Adrenal gland (tissue), 12 donors: ENCODE measurements around the gene ZC3H12D. TPM values are rescaled to one million over a fixed set of nuclear protein-coding genes. Genes with fewer than 3 reads are reported as not detected.

Experiments
- DNase-seq, 7 donors: peaks; one replicate each; pipeline ENCODE4 v3.0.0-alpha.2; 2019 to 2020
- H3K27ac ChIP-seq, 5 donors: fragments of 200-600 bp; sonication (generic) in 4 of 5; 1 replicate in 3 of 5; 2 replicates in 2 of 5; pipeline versions ENCODE4 v1.5.1 to v1.8.0; 2016 to 2020; ENCODE audit warnings: mild to moderate bottlenecking in 1 of 5
- H3K27me3 ChIP-seq: fragments of 200-600 bp; 2 replicates; pipeline ENCODE4 v1.8.0; 2021
- H3K36me3 ChIP-seq, 2 donors: fragments of 200-600 bp; replicated peaks in 1 of 2; 1 replicate in 1 of 2; 2 replicates in 1 of 2; pipeline versions ENCODE4 v1.5.1 to v1.8.0; 2018 to 2022
- H3K4me1 ChIP-seq, 2 donors: fragments of 200-600 bp; replicated peaks in 1 of 2; 1 replicate in 1 of 2; 2 replicates in 1 of 2; pipeline versions ENCODE4 v1.5.1 to v1.8.0; 2018 to 2021
- H3K4me3 ChIP-seq, 4 donors: fragments of 200-600 bp; sonication (generic) in 3 of 4; one replicate each; pipeline ENCODE4 v1.5.1; 2016 to 2018
- H3K9me3 ChIP-seq, 3 donors: fragments of 200-600 bp; sonication (generic) in 1 of 3; replicated peaks in 1 of 3; 1 replicate in 2 of 3; 2 replicates in 1 of 3; pipeline versions ENCODE4 v1.5.1 to v1.8.0; 2016 to 2021
- POLR2A ChIP-seq, 2 donors: fragments of 450-650 bp; IDR thresholded peaks; one replicate each; pipeline ENCODE4 v1.6.1; 2017; ENCODE audit warnings: antibody characterized with exemption in 2 of 2, mild to moderate bottlenecking in 2 of 2, moderate library complexity in 1 of 2
- WGBS, 4 donors: extraction: QIAGEN DNeasy Blood & Tissue Kit in 2 of 4; methylation state at CpG; one replicate each; pipeline versions ENCODE4 v1.1.5 to v1.1.7; 2013 to 2017; 5-methylcytosine and 5-hydroxymethylcytosine counted together
- intact Hi-C, 2 donors: fragments of 100-400 bp; cut with DNase I; formaldehyde crosslinking; loops; one replicate each; pipeline versions ENCODE4 v1.14.1 to v1.15.0; 2022 to 2023
- polyA plus RNA-seq, 3 donors: library from polyadenylated mRNA; stranded (reverse); fragments of 200-250 nt in 2 of 3; fragments of 350-450 nt in 1 of 3; fragmentation: Illumina TruSeq in 1 of 3; extraction: RNeasy Lipid Tissue Mini Kit (QIAGEN cat#74804) in 1 of 3; gene quantifications; one replicate each; pipeline ENCODE4 v1.2.3, GENCODE V29; 2013 to 2014
- total RNA-seq, 9 donors: library from RNA; depleted of rRNA in 4 of 9; stranded (reverse); fragments of >200 nt in 4 of 9; fragments of 120-200 nt in 1 of 9; fragmentation: NEBNext Ultra II Directional in 1 of 9; extraction: Animal tissue kit (Norgen Biotek cat#: 25700) in 1 of 9; gene quantifications; one replicate each; pipeline versions ENCODE4 v1.1.0 to v1.2.4, GENCODE V29; 2013 to 2023
- TF ChIP-seq, protein P1 (sequence below), 6 experiments: fragments of 450-650 bp in 4 of 6; fragments of 200-600 bp in 2 of 6; sonication (generic) in 1 of 6; IDR thresholded peaks; 1 replicate in 5 of 6; 2 replicates in 1 of 6; pipeline versions ENCODE4 v1.5.1 to v1.8.0; 2016 to 2021; ENCODE audit warnings: antibody characterized with exemption in 6 of 6, mild to moderate bottlenecking in 2 of 6, moderate library complexity in 1 of 6
- donor health status: healthy with polysubstance abuse.
- donor health status: Bipolar disorder and iron deficiency.
- donor health status: DM: yes; HTN: yes; CAD: no.
- donor health status: DM: no; HTN: no; CAD: no.
- donor health status: DM: no; HTN: no; CAD: no.
- donor health status: DM: yes; HTN: yes; CAD: no.

ZC3H12D gene
- total and polyA plus RNA-seq, 12 donors: 0.44 to 12.0 (median 1.8) TPM

DNA sequence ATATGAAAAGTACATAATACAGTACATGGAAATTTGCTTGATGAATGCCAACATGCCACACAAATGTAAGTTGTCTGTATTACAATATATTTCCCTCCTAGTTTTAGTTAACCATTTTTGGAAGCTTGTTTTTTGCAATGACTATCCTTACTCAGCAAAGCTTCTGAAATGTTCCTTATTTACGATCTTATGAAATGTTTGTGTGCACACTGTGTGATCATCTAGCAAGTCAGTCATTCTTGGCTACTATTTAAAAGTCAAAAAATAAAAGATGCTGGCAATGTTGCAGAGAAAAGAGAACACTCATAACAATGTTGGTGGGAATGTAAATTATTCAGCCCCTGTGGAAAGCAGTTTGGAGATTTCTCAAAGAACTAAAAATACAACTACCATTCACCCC, 50.9 kb downstream of the ZC3H12D start:
- intact Hi-C loops: loop anchor here (2.0 to 5.0 kb wide), 3 partner anchors 351 to 407 kb away; no protein-coding TSS in a partner anchor
- no peak for TF ChIP-seq POLR2A (IDR thresholded peaks at IDR 0.05)
- TF ChIP-seq, protein P1, sequence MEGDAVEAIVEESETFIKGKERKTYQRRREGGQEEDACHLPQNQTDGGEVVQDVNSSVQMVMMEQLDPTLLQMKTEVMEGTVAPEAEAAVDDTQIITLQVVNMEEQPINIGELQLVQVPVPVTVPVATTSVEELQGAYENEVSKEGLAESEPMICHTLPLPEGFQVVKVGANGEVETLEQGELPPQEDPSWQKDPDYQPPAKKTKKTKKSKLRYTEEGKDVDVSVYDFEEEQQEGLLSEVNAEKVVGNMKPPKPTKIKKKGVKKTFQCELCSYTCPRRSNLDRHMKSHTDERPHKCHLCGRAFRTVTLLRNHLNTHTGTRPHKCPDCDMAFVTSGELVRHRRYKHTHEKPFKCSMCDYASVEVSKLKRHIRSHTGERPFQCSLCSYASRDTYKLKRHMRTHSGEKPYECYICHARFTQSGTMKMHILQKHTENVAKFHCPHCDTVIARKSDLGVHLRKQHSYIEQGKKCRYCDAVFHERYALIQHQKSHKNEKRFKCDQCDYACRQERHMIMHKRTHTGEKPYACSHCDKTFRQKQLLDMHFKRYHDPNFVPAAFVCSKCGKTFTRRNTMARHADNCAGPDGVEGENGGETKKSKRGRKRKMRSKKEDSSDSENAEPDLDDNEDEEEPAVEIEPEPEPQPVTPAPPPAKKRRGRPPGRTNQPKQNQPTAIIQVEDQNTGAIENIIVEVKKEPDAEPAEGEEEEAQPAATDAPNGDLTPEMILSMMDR (IDR thresholded peaks at IDR 0.05): no peak
- H3K9me3 ChIP-seq: no peaks in the 10 kb centered on the region
- peaks cover 3 to 5% of the 10 kb centered on the region in 2 donors for H3K4me1 ChIP-seq
- DNase-seq: no peak
- H3K27ac ChIP-seq: no peak overlapping the region
- 35 to 47% (median 45%) methylated on average over 1 of the region's 1 CpG for WGBS, 4 donors
- no peaks in the 10 kb centered on the region for H3K27me3 ChIP-seq
- H3K36me3 ChIP-seq: no peaks in the 10 kb centered on the region
- H3K4me3 ChIP-seq: no peak overlapping the region

DNA sequence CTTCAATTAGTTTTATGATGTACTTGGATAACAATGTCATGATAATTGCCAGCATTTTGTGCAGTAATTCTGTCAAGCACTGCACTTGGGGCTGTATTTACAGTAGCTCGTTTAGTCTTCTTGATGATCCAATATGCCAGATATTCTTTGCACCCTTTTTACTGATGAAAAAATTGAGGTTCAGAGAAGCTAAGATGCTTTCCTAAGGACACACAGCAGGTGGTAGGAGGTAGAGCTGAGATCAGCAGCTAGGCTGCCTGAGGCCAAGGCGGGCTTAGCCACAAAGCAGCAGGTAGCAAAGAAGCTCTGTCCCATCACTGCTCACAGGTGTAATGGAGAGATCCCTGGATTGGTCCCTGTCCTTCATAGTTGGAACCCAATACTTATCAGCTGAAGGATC, 51.4 kb downstream of the ZC3H12D start:
- H3K36me3 ChIP-seq: no peaks in the 10 kb centered on the region
- H3K4me3 ChIP-seq: no peak overlapping the region
- no peak for DNase-seq
- H3K27me3 ChIP-seq: no peaks in the 10 kb centered on the region
- intact Hi-C loops: loop anchor here (2.0 to 5.0 kb wide), 3 partner anchors 351 to 406 kb away; no protein-coding TSS in a partner anchor
- WGBS, 4 donors: 75 to 77% (median 76%) methylated on average over 2 of the region's 2 CpGs
- peaks cover 3 to 5% of the 10 kb centered on the region in 2 donors for H3K4me1 ChIP-seq
- H3K9me3 ChIP-seq: no peaks in the 10 kb centered on the region
- H3K27ac ChIP-seq: no peak overlapping the region
- TF ChIP-seq, protein P1 (IDR thresholded peaks at IDR 0.05): no peak
- TF ChIP-seq POLR2A (IDR thresholded peaks at IDR 0.05): no peak

DNA sequence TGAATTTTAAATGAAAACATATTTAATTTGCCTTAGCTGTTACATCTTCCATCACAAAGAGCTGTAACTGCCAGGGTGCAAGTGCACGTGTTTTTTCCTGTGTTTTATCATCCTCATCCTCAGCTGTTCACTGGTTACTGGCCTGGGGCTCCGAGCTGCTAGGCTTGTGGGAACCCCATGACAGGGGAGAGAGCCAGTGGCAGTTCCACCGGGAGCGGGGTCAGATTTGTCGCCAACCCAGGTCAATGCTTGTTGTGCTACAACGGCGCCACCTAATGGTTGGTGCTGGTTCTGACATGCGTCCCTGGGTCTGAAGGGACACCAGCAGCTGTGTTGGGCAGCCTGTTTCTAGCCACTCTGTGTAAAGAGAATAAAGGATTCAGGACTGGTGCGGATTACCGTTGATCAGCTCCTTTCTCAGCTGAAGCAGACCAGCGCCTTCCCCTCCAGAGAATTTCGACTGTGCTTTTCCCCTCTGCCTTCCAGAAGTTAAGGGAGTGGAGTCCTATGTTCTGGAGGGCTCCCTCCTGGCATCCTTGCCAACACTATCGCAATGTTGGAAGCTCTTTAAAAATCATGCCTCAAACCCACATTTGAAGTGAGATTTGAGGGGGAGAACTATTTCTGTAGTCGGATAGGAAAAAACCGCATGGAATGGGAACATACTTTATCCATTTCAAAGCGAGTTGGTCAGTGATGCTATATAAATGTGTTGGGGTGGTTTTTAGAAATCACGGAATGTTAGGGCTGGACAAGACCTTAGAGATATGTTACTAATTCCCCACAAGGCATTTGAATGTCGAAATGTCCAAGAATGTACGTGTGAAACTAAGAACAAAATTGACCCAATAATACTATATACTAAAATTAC, 52.7 kb downstream of the ZC3H12D start:
- no peaks in the 10 kb centered on the region for H3K36me3 ChIP-seq
- peaks cover 3 to 5% of the 10 kb centered on the region in 2 donors for H3K4me1 ChIP-seq
- 23 to 30% (median 28%) methylated on average over 17 to 19 of the region's 19 CpGs for WGBS, 4 donors
- DNase-seq: peak; percentile 87 to 97 (median 93)
- H3K9me3 ChIP-seq: no peaks in the 10 kb centered on the region
- H3K27ac ChIP-seq: no peak overlapping the region
- H3K27me3 ChIP-seq: no peaks in the 10 kb centered on the region
- intact Hi-C loops: loop anchor here (2.0 to 5.0 kb wide), 3 partner anchors 349 to 405 kb away; no protein-coding TSS in a partner anchor
- TF ChIP-seq, protein P1 (IDR thresholded peaks at IDR 0.05): peak; percentile 86 to 98 (median 96)
- no peak for TF ChIP-seq POLR2A (IDR thresholded peaks at IDR 0.05)
- H3K4me3 ChIP-seq: no peak overlapping the region
